NT2/D1 (cell line): ENCODE data around the gene CELSR1.

Source experiments
- SUZ12 ChIP-seq: IDR thresholded peaks from 2 replicates; pipeline ENCODE4 v1.6.1; 2011; ENCODE audit not compliant: insufficient read length, insufficient read depth; ENCODE audit errors: extremely low read depth
- YY1 ChIP-seq: IDR thresholded peaks from 2 replicates; pipeline ENCODE4 v1.6.1; 2011; ENCODE audit not compliant: insufficient read length, insufficient read depth

- TF ChIP-seq SUZ12 (no peak), YY1 (no peak)
Observed at GRCh38 chr22:46479046-46479445, 58.4 kb downstream of the CELSR1 start.
